Raji (cell line): ENCODE data around the gene LMAN1L.

Experiments
- POLR2A ChIP-seq: IDR thresholded peaks from 2 replicates; pipeline ENCODE4 v1.6.1; 2011; ENCODE audit warnings: low read depth, low read length, control low read depth; ENCODE audit not compliant: insufficient read depth

Gene LMAN1L

DNA sequence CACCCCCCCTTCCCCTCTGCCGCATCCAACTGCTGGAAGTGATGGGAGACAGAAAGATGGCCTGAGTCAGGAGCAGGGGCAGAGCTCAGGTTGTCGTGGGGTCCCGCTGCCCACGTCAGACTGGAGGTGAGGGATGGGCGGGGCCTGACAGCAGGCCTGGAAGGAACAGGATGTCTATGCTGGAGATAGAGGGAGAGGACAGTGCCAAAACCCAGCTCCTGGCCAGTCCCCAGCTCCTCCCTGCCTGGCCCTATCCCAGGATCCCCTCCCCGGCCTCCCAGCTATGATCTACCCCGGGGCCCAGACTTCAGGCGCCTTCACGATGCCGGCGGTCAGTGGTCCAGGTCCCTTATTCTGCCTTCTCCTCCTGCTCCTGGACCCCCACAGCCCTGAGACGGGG, at the start of gene LMAN1L:
Gene LMAN1L, plus strand, starts transcription at position 303 of the 400 bp plus-strand sequence. Its CDS starts 20 bp downstream, at position 323.
- TF ChIP-seq POLR2A: no peak

DNA sequence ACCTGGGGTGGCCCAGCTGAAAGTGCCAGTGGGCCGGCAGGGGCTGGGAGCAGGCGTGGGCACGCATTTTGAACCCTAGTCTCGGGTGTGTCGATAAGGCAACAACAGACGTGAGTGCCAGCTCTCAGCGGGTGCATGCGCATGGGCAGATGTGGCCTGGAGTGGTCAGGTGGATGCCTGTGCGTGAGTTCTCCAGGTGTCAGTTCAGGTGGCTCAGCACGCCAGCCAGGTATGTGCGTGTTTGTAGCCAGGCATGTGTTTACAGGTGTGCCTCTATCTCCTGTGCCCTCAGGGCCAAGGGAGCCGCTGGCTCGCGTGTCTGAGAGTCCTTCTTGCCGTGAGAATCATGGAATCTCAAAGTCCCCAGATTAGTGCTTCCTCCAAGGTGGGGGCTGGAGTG, 49.2 kb upstream of the LMAN1L start:
- no peak for TF ChIP-seq POLR2A

DNA sequence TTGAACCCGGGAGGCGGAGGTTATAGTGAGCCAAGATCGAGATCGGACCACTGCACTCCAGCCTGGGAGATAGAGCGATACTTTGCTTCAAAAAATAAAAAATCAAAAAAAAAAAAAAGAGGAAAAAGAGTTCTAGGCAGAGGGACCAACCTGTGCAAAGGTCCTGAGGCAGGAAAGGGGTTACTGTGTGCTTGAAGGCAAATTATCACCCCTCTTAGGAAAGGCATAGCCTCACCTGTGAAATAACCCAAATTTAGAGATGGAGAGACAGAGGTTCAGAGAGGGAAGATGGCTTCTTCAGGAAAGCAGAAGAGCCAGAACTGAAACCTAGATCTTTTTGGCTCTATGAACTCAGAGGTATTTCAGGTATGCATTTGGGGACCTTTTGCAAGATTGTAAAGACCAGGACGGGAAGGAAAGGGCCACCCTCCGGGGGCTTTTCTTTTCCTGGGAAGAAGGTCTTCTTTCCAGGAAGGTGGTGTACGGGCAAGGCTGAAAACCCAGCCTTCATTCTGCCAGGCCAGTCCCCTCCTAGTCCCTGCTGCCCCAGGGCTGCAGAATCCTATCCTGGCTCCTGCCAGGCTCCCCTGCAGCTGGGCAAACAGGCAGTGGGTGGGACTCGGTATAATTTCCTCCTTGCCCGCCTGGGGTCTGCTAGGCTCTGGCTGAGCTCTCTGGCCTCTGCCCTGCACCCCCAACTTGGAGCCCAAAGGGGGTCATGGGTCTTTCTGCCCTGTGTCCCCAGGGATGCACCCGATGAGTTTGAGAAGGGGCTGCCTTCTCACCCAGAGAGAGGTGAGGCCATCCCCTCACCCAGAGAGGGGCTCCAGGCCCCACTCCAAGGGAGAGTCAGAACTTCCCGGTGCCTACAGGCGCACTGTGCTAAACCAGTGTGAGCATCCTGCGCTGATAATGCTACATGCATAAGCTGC, 45.2 kb upstream of the LMAN1L start:
- TF ChIP-seq POLR2A: no peak

DNA sequence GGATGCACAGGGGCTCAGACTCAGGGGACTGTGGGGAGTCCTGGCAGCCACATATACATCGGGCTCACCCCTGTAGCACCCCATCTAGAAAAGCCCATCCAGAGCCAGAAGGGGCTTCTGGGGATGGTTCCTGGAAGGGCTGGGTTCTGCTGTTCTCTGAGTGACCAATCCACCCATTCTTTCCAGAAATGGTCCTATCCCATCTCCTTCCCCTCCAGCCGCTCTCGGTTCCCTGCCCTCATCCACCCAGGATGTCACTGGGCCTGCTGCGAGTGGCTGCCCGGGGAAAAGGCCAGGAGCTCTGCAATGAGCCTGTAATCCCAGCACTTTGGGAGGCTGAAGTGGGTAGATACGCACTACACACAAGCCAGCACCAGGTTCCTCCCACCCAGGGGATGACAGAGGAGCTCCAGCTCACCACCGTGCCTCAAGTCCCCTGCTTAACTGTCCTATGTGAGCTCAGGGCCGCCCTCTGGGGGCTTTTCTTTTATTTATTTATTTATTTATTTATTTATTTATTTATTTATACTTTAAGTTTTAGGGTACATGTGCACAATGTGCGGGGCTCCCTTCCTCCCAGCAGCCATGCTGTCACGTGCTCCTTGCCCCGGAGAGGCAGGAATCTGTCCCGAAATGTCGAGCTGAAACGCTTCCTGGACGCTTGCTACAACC, 44.4 kb upstream of the LMAN1L start:
- TF ChIP-seq POLR2A: no peak

DNA sequence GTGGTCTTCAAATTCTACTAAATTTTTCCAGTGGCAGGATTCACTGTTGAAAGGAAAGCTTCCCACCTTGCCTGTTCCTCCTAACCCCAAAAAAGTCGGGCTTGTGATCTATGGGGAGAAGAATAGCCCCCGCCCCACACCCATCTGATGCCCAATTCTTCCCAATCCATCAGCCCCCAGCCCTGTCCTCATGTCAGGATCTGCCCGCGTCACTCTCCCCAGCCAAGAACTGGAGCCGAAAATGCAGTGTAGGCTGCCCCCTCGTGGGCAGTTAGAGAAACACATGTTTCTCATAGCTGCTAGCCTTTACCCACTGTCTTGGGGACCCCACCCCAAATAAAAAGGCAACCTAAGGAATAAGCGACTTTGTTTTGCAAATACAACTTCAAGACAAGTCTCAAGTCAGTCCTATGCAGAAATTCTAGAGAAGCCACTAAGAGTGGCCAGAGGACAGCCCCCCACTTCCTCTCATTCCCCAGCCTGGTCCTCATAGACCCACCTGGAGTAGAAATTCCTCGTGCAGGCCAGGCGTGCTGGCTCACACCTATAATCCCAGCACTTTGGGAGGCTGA, 43.8 kb upstream of the LMAN1L start:
- no peak for TF ChIP-seq POLR2A

DNA sequence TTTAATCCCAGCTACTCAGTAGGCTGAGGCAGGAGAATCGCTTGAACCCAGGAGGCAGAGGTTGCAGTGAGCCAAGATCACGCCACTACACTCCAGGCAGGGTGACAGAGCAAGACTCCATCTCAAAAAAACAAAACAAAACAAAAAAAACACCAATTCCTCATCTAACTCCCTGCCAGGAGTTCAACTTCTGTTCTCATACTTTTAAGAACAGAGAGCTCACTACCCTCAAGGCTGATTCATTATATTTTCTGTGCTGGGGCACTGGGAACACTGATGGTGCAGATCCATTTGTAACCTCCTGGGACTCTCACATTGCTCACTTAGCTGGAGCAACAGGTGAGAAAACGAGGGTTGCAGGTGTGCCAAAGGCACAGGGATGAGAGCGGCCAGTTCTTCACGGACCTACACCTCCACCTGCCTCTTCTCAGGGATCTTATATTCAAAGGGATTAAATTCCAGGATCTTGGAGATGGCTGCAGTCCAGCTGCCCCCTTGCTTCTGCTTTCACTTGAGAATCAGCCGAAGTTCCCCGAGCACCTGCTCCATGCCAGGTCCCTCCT, 43.1 kb upstream of the LMAN1L start:
- TF ChIP-seq POLR2A: no peak

GRCh38 chr15:74770211-74770903, 42.3 kb upstream of the LMAN1L start:
- TF ChIP-seq POLR2A: no peak

DNA sequence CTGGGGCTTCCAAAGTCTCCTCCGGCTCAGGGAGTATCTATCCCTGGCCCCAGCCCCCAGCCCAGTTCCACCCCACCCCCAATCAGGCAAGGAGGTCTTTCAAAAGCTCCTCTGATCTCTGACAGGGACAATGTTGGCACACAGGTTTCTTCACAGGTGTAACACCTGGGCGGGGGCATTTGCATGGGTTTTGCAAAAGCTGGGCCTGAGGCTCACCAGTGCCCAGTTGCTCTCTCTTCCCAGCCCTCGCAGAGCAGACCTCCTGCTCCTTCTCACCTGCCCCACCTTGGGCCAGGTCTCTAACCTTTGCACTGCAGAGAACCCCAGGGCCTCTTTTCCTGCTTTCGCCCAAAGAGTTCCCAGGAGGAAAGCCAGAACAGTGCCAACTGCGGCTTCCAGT, 39.3 kb upstream of the LMAN1L start:
- TF ChIP-seq POLR2A: no peak

DNA sequence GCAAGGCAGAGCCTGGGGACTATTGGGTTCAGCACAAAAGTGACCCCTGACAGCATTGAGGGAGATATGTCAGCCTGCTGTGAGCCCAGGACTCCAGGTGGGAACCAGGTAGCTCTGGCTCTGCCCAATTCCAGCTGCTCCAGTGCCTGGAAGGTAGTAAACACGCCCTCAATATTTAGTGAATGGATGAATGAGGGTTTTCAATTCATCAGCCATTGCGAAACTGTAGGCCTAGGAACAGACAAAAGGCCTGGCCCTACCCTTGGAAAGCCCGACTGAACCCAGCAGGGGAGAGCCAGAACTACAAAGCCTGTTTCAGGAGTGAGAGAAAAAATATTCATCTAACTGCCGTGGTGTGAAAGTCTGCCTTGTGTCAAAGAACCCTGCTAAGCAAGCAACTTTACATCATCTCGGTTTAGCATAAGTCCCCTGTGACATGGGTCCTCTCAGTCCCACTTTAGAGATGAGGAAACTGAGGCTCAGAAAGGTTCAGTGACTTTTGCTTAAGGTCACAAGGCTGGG, 38.8 kb upstream of the LMAN1L start:
- TF ChIP-seq POLR2A: no peak

GRCh38 chr15:74775132-74775562, 37.5 kb upstream of the LMAN1L start:
- no peak for TF ChIP-seq POLR2A

- TF ChIP-seq POLR2A: no peak
Measured at GRCh38 chr15:74775894-74776293, 36.7 kb upstream of the LMAN1L start.

- peak; percentile 88 for TF ChIP-seq POLR2A
Measured at GRCh38 chr15:74776821-74777768, 35.5 kb upstream of the LMAN1L start.

DNA sequence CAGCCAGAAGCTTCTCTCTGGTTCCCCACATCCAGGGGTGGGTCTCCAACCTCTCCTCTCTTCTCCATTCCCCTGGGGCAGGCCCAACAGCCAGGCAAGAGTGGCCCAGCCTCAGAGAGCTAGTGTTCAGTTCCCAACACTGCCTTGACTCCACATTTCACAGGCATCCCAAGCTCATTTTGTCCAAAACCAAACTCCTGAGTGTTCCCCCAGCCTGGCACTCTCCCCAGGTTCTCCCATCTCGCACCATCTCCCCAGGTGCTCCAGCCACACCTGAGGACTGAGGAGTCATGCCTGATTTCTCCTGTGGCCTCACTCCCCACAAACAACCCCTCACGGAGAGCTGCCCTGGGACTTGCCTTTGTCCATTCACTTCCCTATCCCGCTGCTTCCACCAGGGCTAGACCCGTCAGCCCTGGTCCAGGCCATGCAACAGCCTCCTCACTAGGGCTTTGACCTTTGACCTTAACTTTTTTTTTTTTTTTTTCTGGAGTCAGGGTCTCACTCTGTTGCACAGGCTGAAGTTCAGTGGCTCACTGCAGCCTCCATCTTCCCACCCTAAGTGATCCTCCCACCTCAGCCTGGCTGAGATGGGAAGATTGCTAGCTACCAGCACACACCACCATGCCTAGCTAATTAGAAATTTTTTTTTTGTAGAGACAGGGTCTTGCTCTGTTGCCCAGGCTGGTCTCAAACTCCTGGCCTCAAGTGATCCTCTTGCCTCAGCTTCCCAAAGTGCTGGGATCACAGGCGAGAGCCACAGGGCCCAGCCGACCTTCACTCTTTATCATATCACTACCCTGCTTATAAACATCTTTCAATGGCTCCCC, 34.7 kb upstream of the LMAN1L start:
- TF ChIP-seq POLR2A: peak; percentile 60; the same call in 1 of the 2 replicates
